GM23248 (cell line): ENCODE measurements around the gene MYOM3. TPM values are rescaled to one million over a fixed set of nuclear protein-coding genes. Genes with fewer than 3 reads are reported as not detected.
A peak's percentile ranks its signal among the peaks of the same experiment; 100 is the strongest.

Source experiments
- DNase-seq: peaks from one replicate; pipeline ENCODE4 v3.0.0-alpha.2; 2015
- H2AFZ ChIP-seq: fragments of 200-600 bp; sonication (generic); 2 replicates; pipeline ENCODE4 v1.6.1; 2016; ENCODE audit warnings: antibody characterized with exemption
- H3F3A ChIP-seq: fragments of 200-600 bp; sonication (generic); 2 replicates; pipeline ENCODE4 v1.6.1; 2016; ENCODE audit warnings: mild to moderate bottlenecking, antibody characterized with exemption, mixed run types; ENCODE audit not compliant: insufficient read depth
- H3K27ac ChIP-seq: fragments of 200-600 bp; sonication (generic); 2 replicates; pipeline ENCODE4 v1.5.1; 2016; ENCODE audit warnings: mild to moderate bottlenecking
- H3K27me3 ChIP-seq: fragments of 200-600 bp; sonication (generic); replicated peaks from 2 replicates; pipeline ENCODE4 v1.6.1; 2016; ENCODE audit warnings: mild to moderate bottlenecking; ENCODE audit not compliant: insufficient read depth
- H3K36me3 ChIP-seq: fragments of 200-600 bp; sonication (generic); 2 replicates; pipeline ENCODE4 v1.6.1; 2016; ENCODE audit warnings: low read depth, mild to moderate bottlenecking
- H3K4me1 ChIP-seq: fragments of 200-600 bp; sonication (generic); 2 replicates; pipeline ENCODE4 v1.6.1; 2016; ENCODE audit warnings: mild to moderate bottlenecking; ENCODE audit not compliant: insufficient read depth
- H3K4me2 ChIP-seq: fragments of 200-600 bp; sonication (generic); one replicate; pipeline ENCODE4 v1.6.1; 2016; ENCODE audit warnings: mild to moderate bottlenecking; ENCODE audit not compliant: unreplicated experiment
- H3K4me3 ChIP-seq: fragments of 200-600 bp; sonication (generic); 2 replicates; pipeline ENCODE4 v1.5.1; 2016; ENCODE audit warnings: mild to moderate bottlenecking
- H3K79me2 ChIP-seq: fragments of 200-600 bp; sonication (generic); 2 replicates; pipeline ENCODE4 v1.6.1; 2016; ENCODE audit warnings: mild to moderate bottlenecking; ENCODE audit not compliant: insufficient read depth
- H3K9ac ChIP-seq: fragments of 200-600 bp; sonication (generic); 2 replicates; pipeline ENCODE4 v1.6.1; 2016; ENCODE audit warnings: mild to moderate bottlenecking
- H3K9me2 ChIP-seq: fragments of 200-600 bp; sonication (generic); 2 replicates; pipeline ENCODE4 v1.6.1; 2016; ENCODE audit warnings: mixed run types, mild to moderate bottlenecking, moderate library complexity; ENCODE audit not compliant: insufficient read depth
- H3K9me3 ChIP-seq: fragments of 200-600 bp; sonication (generic); one replicate; pipeline ENCODE4 v1.6.1; 2017; ENCODE audit warnings: low read depth
- H4K20me1 ChIP-seq: fragments of 200-600 bp; sonication (generic); 2 replicates; pipeline ENCODE4 v1.6.0; 2016; ENCODE audit not compliant: insufficient read depth
- EZH2 ChIP-seq: fragments of 200-600 bp; sonication (generic); IDR thresholded peaks from 2 replicates; pipeline ENCODE4 v1.6.1; 2018; ENCODE audit warnings: antibody characterized with exemption, mild to moderate bottlenecking; ENCODE audit not compliant: insufficient read depth, poor library complexity, severe bottlenecking
- EZH2phosphoT487 ChIP-seq: fragments of 200-600 bp; sonication (generic); IDR thresholded peaks from 2 replicates; pipeline ENCODE4 v1.6.1; 2018; ENCODE audit warnings: antibody characterized with exemption, moderate library complexity, mild to moderate bottlenecking, low read depth; ENCODE audit not compliant: insufficient read depth
- WGBS, 2 experiments: methylation state at CpG; one replicate each; pipeline ENCODE4 v1.1.6; 2015 to 2017; ENCODE audit warnings: low lambda C conversion rate in 2 of 2, low coverage in 1 of 2; ENCODE audit errors: missing lambda C conversion rate in 2 of 2; 5-methylcytosine and 5-hydroxymethylcytosine counted together
- in situ Hi-C: fragments of 300-500 bp; cut with MboI; formaldehyde crosslinking; loops from 2 replicates; pipeline ENCODE4 v1.15.0; 2020
- polyA plus RNA-seq: library from polyadenylated mRNA; unstranded; fragments of >200 nt; fragmentation: Nextera tagmentation; extraction: Ambion mirVana; gene quantifications from 2 replicates; pipeline ENCODE4 v1.2.1, GENCODE V29; 2016
- total RNA-seq: library from RNA; depleted of rRNA; stranded (reverse); fragments of >200 nt; shearing (Covaris generic); gene quantifications from 2 replicates; pipeline ENCODE4 v1.2.3, GENCODE V29; 2014

MYOM3 gene
- total and polyA plus RNA-seq, 2 experiments from 2014 or later = 1.2 to 1.4 TPM

DNA sequence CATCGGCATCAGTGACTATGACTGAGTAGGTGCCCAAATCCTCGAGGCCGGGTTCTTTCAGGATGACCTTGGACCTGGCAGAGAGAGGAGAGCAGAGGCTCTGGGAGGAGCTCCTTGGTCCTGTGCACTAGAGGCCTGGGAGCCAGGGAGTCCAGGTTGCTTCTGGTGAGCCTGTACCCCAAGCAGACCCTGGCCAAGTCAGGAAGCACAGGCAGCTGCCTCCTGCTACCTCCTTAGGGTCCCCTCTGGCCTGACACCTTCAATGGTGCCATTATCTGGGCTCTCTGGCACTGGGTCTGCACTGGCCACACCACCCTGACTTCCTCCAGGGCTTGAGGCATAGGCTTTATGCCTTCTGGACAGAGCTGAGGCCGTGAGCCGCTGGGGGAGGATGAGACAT is 37.7 kb downstream of the MYOM3 start:
- H3K9ac ChIP-seq = no peak overlapping the region
- no peaks in the 10 kb centered on the region for H3K36me3 ChIP-seq
- no peak for TF ChIP-seq EZH2phosphoT487
- TF ChIP-seq EZH2 = no peak
- H3K9me3 ChIP-seq = no peaks in the 10 kb centered on the region
- H3K4me2 ChIP-seq = no peak overlapping the region
- no peaks in the 10 kb centered on the region for H3K27me3 ChIP-seq
- no peak overlapping the region for H2AFZ ChIP-seq
- H3F3A ChIP-seq = no peaks in the 10 kb centered on the region
- in situ Hi-C loops = no loop called here
- 88 to 90% methylated on average over 5 of the region's 5 CpGs for WGBS, 2 experiments
- H3K4me3 ChIP-seq = no peak overlapping the region
- H3K79me2 ChIP-seq = no peaks in the 10 kb centered on the region
- no peaks in the 10 kb centered on the region for H3K9me2 ChIP-seq
- no peak overlapping the region for H3K27ac ChIP-seq
- DNase-seq = no peak
- H3K4me1 ChIP-seq = no peaks in the 10 kb centered on the region
- H4K20me1 ChIP-seq = no peaks in the 10 kb centered on the region

DNA sequence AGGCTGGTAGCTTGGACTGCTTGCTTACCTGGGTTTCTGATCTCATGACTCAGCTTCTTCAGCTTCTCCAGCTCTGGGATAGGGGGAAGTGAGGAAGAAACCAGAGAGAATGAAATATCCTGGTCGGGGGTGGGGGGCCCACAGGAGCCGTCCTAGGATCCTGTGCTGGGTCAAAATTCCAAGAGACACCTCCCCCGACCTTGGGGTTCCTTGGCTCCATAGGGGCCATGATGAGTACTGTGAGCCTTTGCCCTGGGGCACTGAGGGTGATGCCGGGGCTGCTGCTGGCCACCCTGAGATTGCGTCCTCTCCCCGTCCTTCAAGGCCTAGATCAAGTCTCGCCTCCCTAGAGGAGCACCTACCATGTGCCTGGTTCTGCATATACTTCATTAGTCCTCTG is 40.0 kb downstream of the MYOM3 start:
- Histone ChIP-seq H3K27me3 (no peaks in the 10 kb centered on the region), H3K4me1 (no peaks in the 10 kb centered on the region), H3K27ac (no peak overlapping the region), H3K9ac (no peak overlapping the region), H3F3A (no peaks in the 10 kb centered on the region), H3K9me2 (no peaks in the 10 kb centered on the region), H3K79me2 (no peaks in the 10 kb centered on the region), H3K4me2 (no peak overlapping the region), H3K36me3 (no peaks in the 10 kb centered on the region), H4K20me1 (no peaks in the 10 kb centered on the region), H3K9me3 (no peaks in the 10 kb centered on the region), H3K4me3 (no peak overlapping the region), H2AFZ (no peak overlapping the region)
- DNase-seq = no peak
- TF ChIP-seq EZH2phosphoT487 (no peak), EZH2 (no peak)
- 84 to 95% methylated on average over 7 of the region's 7 CpGs for WGBS, 2 experiments
- in situ Hi-C loops = no loop called here

DNA sequence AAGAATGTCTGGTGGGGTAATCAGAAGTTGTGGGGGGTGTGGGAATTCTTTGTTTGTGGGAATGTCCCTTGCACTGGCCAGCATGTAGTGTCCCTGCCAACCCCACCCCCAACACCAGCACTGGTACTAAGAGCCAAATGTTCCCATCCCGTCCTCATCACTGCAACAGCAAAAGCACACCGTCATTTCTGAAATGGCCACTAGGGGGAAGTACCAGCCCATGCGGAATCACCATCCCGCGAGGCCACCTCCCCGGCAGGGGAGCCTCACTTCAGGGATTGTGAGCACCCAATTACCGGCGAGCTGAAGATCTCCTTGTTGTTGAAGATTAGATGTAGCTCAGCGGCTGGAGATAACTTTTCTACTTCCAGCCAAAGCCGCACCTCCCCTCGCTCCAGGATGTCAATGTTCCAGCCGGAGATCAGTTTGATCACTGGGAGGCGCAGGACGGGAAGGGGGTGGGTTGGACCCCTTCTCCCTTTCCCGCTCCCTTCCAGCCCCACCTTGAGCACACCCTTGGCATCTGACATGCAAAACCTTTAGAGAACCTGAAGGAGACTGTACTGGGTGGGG is 41.0 kb downstream of the MYOM3 start:
- Histone ChIP-seq H4K20me1 (no peaks in the 10 kb centered on the region), H3F3A (no peaks in the 10 kb centered on the region), H3K9ac (no peak overlapping the region), H3K4me2 (peak overlapping the region; percentile 17), H3K4me3 (0 out of 2 replicates have a peak overlapping the region, but pooled peaks have one; percentile 12), H3K79me2 (no peaks in the 10 kb centered on the region), H3K27ac (no peak overlapping the region), H3K4me1 (no peaks in the 10 kb centered on the region), H3K36me3 (no peaks in the 10 kb centered on the region), H3K9me3 (no peaks in the 10 kb centered on the region), H2AFZ (peak overlapping the region; percentile 67), H3K27me3 (no peaks in the 10 kb centered on the region), H3K9me2 (no peaks in the 10 kb centered on the region)
- TF ChIP-seq EZH2phosphoT487 (no peak), EZH2 (no peak)
- 15 to 17% methylated on average over 15 of the region's 15 CpGs for WGBS, 2 experiments
- DNase-seq = peak; percentile 87
- in situ Hi-C loops = no loop called here

DNA sequence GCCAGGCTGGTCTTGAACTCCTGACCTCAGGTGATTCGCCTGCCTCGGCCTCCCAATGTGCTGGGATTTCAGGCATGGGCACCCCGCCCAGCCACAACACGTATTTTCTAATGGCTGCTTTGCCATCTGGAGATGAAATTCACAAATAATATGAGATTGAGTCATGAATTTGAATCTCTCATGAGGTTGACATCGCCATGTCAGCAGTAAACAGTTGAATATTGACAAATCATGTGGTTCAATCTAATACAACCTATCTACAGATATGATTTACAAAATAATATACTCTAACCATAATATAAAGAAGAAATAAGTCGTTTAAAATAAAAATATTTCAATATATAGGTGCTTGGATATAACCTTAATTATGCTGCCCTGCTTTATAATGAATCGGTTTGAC is 42.1 kb downstream of the MYOM3 start:
- Histone ChIP-seq H3K27me3 (no peaks in the 10 kb centered on the region), H3K4me2 (no peak overlapping the region), H2AFZ (no peak overlapping the region), H3F3A (no peaks in the 10 kb centered on the region), H3K79me2 (no peaks in the 10 kb centered on the region), H3K4me1 (no peaks in the 10 kb centered on the region), H3K9me3 (no peaks in the 10 kb centered on the region), H3K9ac (no peak overlapping the region), H4K20me1 (no peaks in the 10 kb centered on the region), H3K36me3 (no peaks in the 10 kb centered on the region), H3K4me3 (no peak overlapping the region), H3K27ac (no peak overlapping the region), H3K9me2 (no peaks in the 10 kb centered on the region)
- TF ChIP-seq EZH2 (no peak), EZH2phosphoT487 (no peak)
- 51 to 57% methylated on average over 7 of the region's 7 CpGs for WGBS, 2 experiments
- peak; percentile 5 for DNase-seq
- in situ Hi-C loops = no loop called here

DNA sequence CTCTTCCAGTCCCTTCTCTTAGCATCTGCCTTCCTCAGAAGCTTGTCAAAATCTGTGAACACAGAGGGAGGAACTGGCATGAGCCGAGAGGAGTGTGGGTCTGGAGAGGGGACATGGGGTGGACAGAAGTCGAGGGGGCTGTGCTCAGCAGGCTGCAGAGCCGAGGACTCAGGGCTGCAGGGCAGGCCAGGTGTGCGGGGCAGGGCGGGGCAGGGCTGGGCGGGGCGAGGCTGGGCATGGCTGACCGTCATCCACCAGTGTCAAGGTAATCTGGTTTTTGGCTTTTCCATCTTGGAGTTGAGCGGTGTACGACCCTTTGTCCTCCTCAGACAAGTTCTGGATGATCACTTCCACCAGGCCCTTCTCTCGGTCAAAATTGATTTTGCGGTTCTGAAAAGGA is 44.0 kb downstream of the MYOM3 start:
- no peak for TF ChIP-seq EZH2phosphoT487
- TF ChIP-seq EZH2 = no peak
- Histone ChIP-seq H3K4me2 (no peak overlapping the region), H3K9ac (no peak overlapping the region), H3K36me3 (no peaks in the 10 kb centered on the region), H3K27ac (no peak overlapping the region), H3K4me3 (no peak overlapping the region), H3K79me2 (no peaks in the 10 kb centered on the region), H3K4me1 (no peaks in the 10 kb centered on the region), H3K9me3 (no peaks in the 10 kb centered on the region), H3F3A (no peaks in the 10 kb centered on the region), H3K27me3 (no peaks in the 10 kb centered on the region), H3K9me2 (no peaks in the 10 kb centered on the region), H2AFZ (no peak overlapping the region), H4K20me1 (no peaks in the 10 kb centered on the region)
- DNase-seq = no peak
- in situ Hi-C loops = no loop called here
- 66 to 81% methylated on average over 7 to 12 of the region's 12 CpGs for WGBS, 2 experiments
